IMR-90 (cell line): Measurements from ENCODE around the gene TNFRSF4. TPM values are rescaled to one million over a fixed set of nuclear protein-coding genes. Genes with fewer than 3 reads are reported as not detected.

ENCODE experiments used
- ATAC-seq: fragments of 200-7000 bp; cut with Tn5 transposase; 2 replicates; pipeline ENCODE4 v1.9.1; 2020; ENCODE audit warnings: low read depth, mild to moderate bottlenecking, moderate library complexity
- BruUV-seq: library from RNA; stranded (reverse); fragments of 400-500 nt; replicated peaks from 2 replicates; lab custom pipeline; 2021; lab: Mats Ljungman, UMichigan
- CTCF ChIA-PET: fragments of 300-600 bp; formaldehyde crosslinking; extraction: SDS; loops from one replicate; lab custom pipeline; 2021; ENCODE audit warnings: antibody characterized with exemption; lab: Yijun Ruan, JAX
- POLR2A ChIA-PET: fragments of 300-600 bp; sonication (Branson Sonifier 250); formaldehyde crosslinking; loops from one replicate; lab custom pipeline; 2022; ENCODE audit warnings: antibody characterized with exemption; ENCODE audit not compliant: unreplicated experiment; lab: Charles Lee
- DNase-seq: peaks from one replicate; pipeline ENCODE4 v3.0.0; 2013
- H2AFZ ChIP-seq: replicated peaks from 2 replicates; pipeline ENCODE3; 2013; ENCODE audit warnings: low read length, mild to moderate bottlenecking; ENCODE audit not compliant: poor library complexity
- H2AK5ac ChIP-seq: 2 replicates; pipeline ENCODE4 v1.6.1; 2013; ENCODE audit warnings: low read depth, low read length, inconsistent platforms
- H2AK9ac ChIP-seq: replicated peaks from 2 replicates; pipeline ENCODE3; 2013; ENCODE audit warnings: mild to moderate bottlenecking, low read depth, low read length, moderate library complexity; ENCODE audit not compliant: poor library complexity
- H2BK120ac ChIP-seq: 2 replicates; pipeline ENCODE4 v1.6.1; 2013; ENCODE audit warnings: low read depth, low read length, inconsistent platforms
- H2BK15ac ChIP-seq: 3 replicates; pipeline ENCODE4 v1.6.1; 2013; ENCODE audit warnings: low read depth, low read length, inconsistent platforms
- H2BK20ac ChIP-seq: 2 replicates; pipeline ENCODE4 v1.6.1; 2013; ENCODE audit warnings: low read depth, mild to moderate bottlenecking, inconsistent platforms, low read length, moderate library complexity
- H2BK5ac ChIP-seq: 2 replicates; pipeline ENCODE4 v1.6.1; 2013; ENCODE audit warnings: mild to moderate bottlenecking, low read depth, low read length, inconsistent platforms; ENCODE audit not compliant: poor library complexity, severe bottlenecking
- H3K14ac ChIP-seq: replicated peaks from 2 replicates; pipeline ENCODE4 v1.6.1; 2013; ENCODE audit warnings: low read depth, low read length, inconsistent platforms
- H3K18ac ChIP-seq: 2 replicates; pipeline ENCODE4 v1.6.1; 2013; ENCODE audit warnings: low read depth, low read length, control low read depth
- H3K23ac ChIP-seq: 2 replicates; pipeline ENCODE4 v1.6.1; 2013; ENCODE audit warnings: low read depth, low read length, inconsistent platforms
- H3K27ac ChIP-seq: 2 replicates; pipeline ENCODE4 v1.5.1; 2013; ENCODE audit warnings: mild to moderate bottlenecking, control low read depth, low read length; ENCODE audit not compliant: insufficient read depth
- H3K27me3 ChIP-seq: 2 replicates; pipeline ENCODE4 v1.6.1; 2013; ENCODE audit warnings: low read length; ENCODE audit not compliant: control insufficient read depth, insufficient read depth
- H3K36me3 ChIP-seq: 2 replicates; pipeline ENCODE4 v1.6.1; 2013; ENCODE audit warnings: low read length, mixed read lengths; ENCODE audit not compliant: control insufficient read depth, insufficient read depth
- H3K4ac ChIP-seq: 2 replicates; pipeline ENCODE4 v1.6.1; 2013; ENCODE audit warnings: low read depth, low read length, inconsistent platforms
- H3K4me1 ChIP-seq: 2 replicates; pipeline ENCODE4 v1.6.1; 2013; ENCODE audit warnings: low read length, mixed read lengths; ENCODE audit not compliant: control insufficient read depth, insufficient read depth
- H3K4me2 ChIP-seq: 2 replicates; pipeline ENCODE4 v1.6.1; 2013; ENCODE audit warnings: low read depth, mild to moderate bottlenecking, control low read depth, low read length, moderate library complexity
- H3K4me3 ChIP-seq: 2 replicates; pipeline ENCODE4 v1.5.1; 2013; ENCODE audit warnings: low read depth, mild to moderate bottlenecking, control low read depth, low read length, moderate library complexity; ENCODE audit not compliant: insufficient read depth
- H3K56ac ChIP-seq: 2 replicates; pipeline ENCODE4 v1.6.1; 2013; ENCODE audit warnings: low read length, inconsistent platforms; ENCODE audit not compliant: insufficient read depth; ENCODE audit errors: extremely low read depth
- H3K79me1 ChIP-seq, 2 experiments: 2 replicates each; pipeline ENCODE4 v1.6.1; 2013; ENCODE audit warnings: low read length in 2 of 2, inconsistent platforms in 1 of 2, low read depth in 1 of 2
- H3K9ac ChIP-seq: 2 replicates; pipeline ENCODE4 v1.6.1; 2013; ENCODE audit warnings: low read depth, low read length, control low read depth
- H3K9me1 ChIP-seq: 2 replicates; pipeline ENCODE4 v1.6.1; 2013; ENCODE audit warnings: low read length, inconsistent platforms; ENCODE audit not compliant: insufficient read depth
- H3K9me3 ChIP-seq: 2 replicates; pipeline ENCODE4 v1.6.1; 2013; ENCODE audit warnings: low read length; ENCODE audit not compliant: control insufficient read depth, insufficient read depth
- H4K20me1 ChIP-seq: 2 replicates; pipeline ENCODE4 v1.6.1; 2013; ENCODE audit warnings: low read length, inconsistent platforms; ENCODE audit not compliant: insufficient read depth
- H4K5ac ChIP-seq: 2 replicates; pipeline ENCODE4 v1.6.1; 2013; ENCODE audit warnings: mild to moderate bottlenecking, low read depth, low read length, control low read depth
- H4K8ac ChIP-seq, 2 experiments: 2 replicates each; pipeline ENCODE4 v1.6.1; 2013; ENCODE audit warnings: low read depth in 2 of 2, low read length in 2 of 2, control low read depth in 1 of 2, inconsistent platforms in 1 of 2
- H4K91ac ChIP-seq: 2 replicates; pipeline ENCODE4 v1.6.1; 2013; ENCODE audit warnings: low read depth, low read length, inconsistent platforms; ENCODE audit not compliant: insufficient read depth
- BHLHE40 ChIP-seq: fragments of 150-350 bp; IDR thresholded peaks from 2 replicates; pipeline ENCODE4 v1.6.1; 2016; ENCODE audit warnings: mild to moderate bottlenecking, low read depth, low read length
- CEBPB ChIP-seq: IDR thresholded peaks from 2 replicates; pipeline ENCODE4 v1.6.1; 2012; ENCODE audit warnings: low read depth, low read length, improper control_type of control experiment
- CHD1 ChIP-seq: IDR thresholded peaks from 2 replicates; pipeline ENCODE4 v1.6.1; 2012; ENCODE audit warnings: low read depth, low read length, improper control_type of control experiment
- FOS ChIP-seq: fragments of 150-350 bp; IDR thresholded peaks from 2 replicates; pipeline ENCODE4 v1.6.1; 2016; ENCODE audit warnings: low read depth, low read length
- MAFK ChIP-seq: IDR thresholded peaks from 2 replicates; pipeline ENCODE4 v1.6.1; 2012; ENCODE audit warnings: low read depth, low read length, improper control_type of control experiment
- MAZ ChIP-seq: IDR thresholded peaks from 2 replicates; pipeline ENCODE4 v1.6.1; 2012; ENCODE audit warnings: low read depth, mild to moderate bottlenecking, low read length, improper control_type of control experiment, moderate library complexity, borderline replicate concordance
- MXI1 ChIP-seq: IDR thresholded peaks from 2 replicates; pipeline ENCODE4 v1.6.1; 2012; ENCODE audit warnings: low read depth, mild to moderate bottlenecking, low read length, moderate library complexity, borderline replicate concordance
- NFE2L2 ChIP-seq: fragments of 150-350 bp; IDR thresholded peaks from 2 replicates; pipeline ENCODE4 v1.6.1; 2016; ENCODE audit warnings: low read depth, mild to moderate bottlenecking, low read length
- POLR2A ChIP-seq: IDR thresholded peaks from 2 replicates; pipeline ENCODE4 v1.6.1; 2012; ENCODE audit warnings: mild to moderate bottlenecking, low read depth, low read length
- RAD21 ChIP-seq: IDR thresholded peaks from 2 replicates; pipeline ENCODE4 v1.6.1; 2012; ENCODE audit warnings: low read length, improper control_type of control experiment
- RCOR1 ChIP-seq: IDR thresholded peaks from 2 replicates; pipeline ENCODE4 v1.6.1; 2012; ENCODE audit warnings: mild to moderate bottlenecking, low read length, improper control_type of control experiment; ENCODE audit not compliant: insufficient replicate concordance
- RFX5 ChIP-seq: IDR thresholded peaks from 2 replicates; pipeline ENCODE4 v1.8.0; 2012; ENCODE audit warnings: low read depth, mild to moderate bottlenecking, low read length, moderate library complexity
- SMC3 ChIP-seq: fragments of 150-350 bp; IDR thresholded peaks from 2 replicates; pipeline ENCODE4 v1.6.1; 2016; ENCODE audit warnings: low read depth, mild to moderate bottlenecking, antibody characterized with exemption, low read length, moderate library complexity
- WGBS, 2 experiments: methylation state at CpG; one replicate each; pipeline versions ENCODE4 v1.1.5 to v1.1.7; 2013; ENCODE audit warnings: missing lambda C conversion rate in 2 of 2; ENCODE audit not compliant: insufficient read length in 1 of 2; ENCODE audit errors: extremely low coverage in 2 of 2; 5-methylcytosine and 5-hydroxymethylcytosine counted together
- dilution Hi-C: fragments of 300-500 bp; cut with HindIII; formaldehyde crosslinking; loops from one replicate; pipeline ENCODE4 v1.14.3; 2018; ENCODE audit warnings: low sequenced_read_pairs; ENCODE audit not compliant: unreplicated experiment
- in situ Hi-C: fragments of 300-500 bp; cut with MboI; formaldehyde crosslinking; loops from 3 replicates; pipeline ENCODE4 v1.14.3; 2019; ENCODE audit warnings: low sequenced_read_pairs, inconsistent platforms, mixed read lengths
- intact Hi-C: fragments of 100-400 bp; cut with micrococcal nuclease; formaldehyde crosslinking; loops from 2 replicates; pipeline ENCODE4 v1.10.0; 2022
- polyA plus RNA-seq, 3 experiments: library from polyadenylated mRNA; depleted of rRNA; stranded (reverse); fragments of >200 nt; gene quantifications; 2 replicates each; pipeline ENCODE4 v1.2.3, GENCODE V29; 2012; ENCODE audit warnings: low replicate concordance in 1 of 3
- total RNA-seq: library from RNA; depleted of rRNA; stranded (reverse); fragments of >200 nt; gene quantifications from 2 replicates; pipeline ENCODE4 v1.2.3, GENCODE V29; 2012
- TF ChIP-seq, protein P1 (sequence below): conservative IDR thresholded peaks from 2 replicates; pipeline ENCODE4 v1.5.1; 2012; ENCODE audit warnings: mild to moderate bottlenecking, low read depth, low read length, improper control_type of control experiment
- TF ChIP-seq, protein P2 (sequence below): fragments of 150-350 bp; IDR thresholded peaks from 2 replicates; pipeline ENCODE4 v1.6.1; 2017; ENCODE audit warnings: mild to moderate bottlenecking, antibody characterized with exemption, low read length, low read depth
- TF ChIP-seq, protein P3 (sequence below): fragments of 150-350 bp; IDR thresholded peaks from 2 replicates; pipeline ENCODE4 v1.6.1; 2016; ENCODE audit warnings: low read depth, mild to moderate bottlenecking, low read length, moderate library complexity, borderline replicate concordance

Gene TNFRSF4
- total and polyA plus RNA-seq, 2 of the 4 experiments (the other 2 are of a cell fraction) = 0.15 TPM; not detected in 1

DNA sequence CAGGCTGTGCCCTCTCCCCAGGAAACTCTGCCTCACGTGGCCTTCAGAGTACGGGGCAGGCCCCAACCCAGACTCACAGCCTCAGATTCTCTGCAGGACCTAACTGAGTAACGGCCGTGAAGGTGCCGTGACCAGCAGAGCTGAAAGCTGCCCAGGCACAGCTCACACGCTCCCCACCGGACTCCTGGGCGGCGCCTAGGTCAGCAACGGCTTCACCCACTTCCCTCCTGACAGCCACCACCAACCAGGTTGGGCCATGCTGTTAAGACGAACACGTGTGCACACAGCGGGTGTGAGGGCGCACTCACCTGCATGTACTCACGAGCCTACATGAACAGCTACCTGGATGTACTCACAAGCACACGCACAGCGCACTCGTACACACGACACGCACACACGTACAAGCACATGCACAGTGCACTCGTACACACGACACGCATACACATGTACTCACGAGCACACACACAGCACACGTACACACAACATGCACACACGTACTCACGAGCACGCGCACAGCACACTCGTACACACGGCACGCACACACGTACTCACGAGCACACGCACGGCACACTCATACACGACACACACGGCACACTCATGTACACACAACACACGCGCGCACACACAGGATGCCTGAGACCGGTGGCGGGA, 8.7 kb upstream of the TNFRSF4 start:
- ChIA-PET CTCF (no interaction called here), POLR2A (no interaction called here)
- H2BK5ac ChIP-seq = no peak overlapping the region
- no peak overlapping the region for H3K23ac ChIP-seq
- no peak for DNase-seq
- H3K18ac ChIP-seq = no peak overlapping the region
- H2AFZ ChIP-seq = no peak overlapping the region
- dilution Hi-C loops (no loop called here), in situ Hi-C loops (no loop called here), intact Hi-C loops (no loop called here)
- no peak overlapping the region for H3K14ac ChIP-seq
- H3K27me3 ChIP-seq = no peaks in the 10 kb centered on the region
- no peak overlapping the region for H2BK15ac ChIP-seq
- no TSS peak for BruUV-seq
- H4K5ac ChIP-seq = no peak overlapping the region
- peaks cover 11 to 46% of the 10 kb centered on the region in 2 experiments; a peak in 3 of 4 replicates for H3K79me1 ChIP-seq
- 96% methylated on average over 38 of the region's 44 CpGs; no CpG with 5 or more reads in 1 of the 2 experiments for WGBS, 2 experiments
- peaks cover 9% of the 10 kb centered on the region for H3K9me1 ChIP-seq
- no peak overlapping the region for H2BK120ac ChIP-seq
- H2AK5ac ChIP-seq = no peak overlapping the region
- no peak overlapping the region for H4K91ac ChIP-seq
- no peaks in the 10 kb centered on the region for H3K9me3 ChIP-seq
- no peak overlapping the region for H2AK9ac ChIP-seq
- H4K20me1 ChIP-seq = peaks cover 44% of the 10 kb centered on the region
- ATAC-seq = no peak
- no peak overlapping the region for H3K56ac ChIP-seq
- TF ChIP-seq MXI1 (no peak), RCOR1 (no peak), NFE2L2 (no peak), POLR2A (no peak), FOS (no peak), MAFK (no peak), SMC3 (no peak), BHLHE40 (no peak), RFX5 (no peak), CEBPB (no peak), MAZ (no peak), CHD1 (no peak), RAD21 (no peak)
- TF ChIP-seq, protein P1, sequence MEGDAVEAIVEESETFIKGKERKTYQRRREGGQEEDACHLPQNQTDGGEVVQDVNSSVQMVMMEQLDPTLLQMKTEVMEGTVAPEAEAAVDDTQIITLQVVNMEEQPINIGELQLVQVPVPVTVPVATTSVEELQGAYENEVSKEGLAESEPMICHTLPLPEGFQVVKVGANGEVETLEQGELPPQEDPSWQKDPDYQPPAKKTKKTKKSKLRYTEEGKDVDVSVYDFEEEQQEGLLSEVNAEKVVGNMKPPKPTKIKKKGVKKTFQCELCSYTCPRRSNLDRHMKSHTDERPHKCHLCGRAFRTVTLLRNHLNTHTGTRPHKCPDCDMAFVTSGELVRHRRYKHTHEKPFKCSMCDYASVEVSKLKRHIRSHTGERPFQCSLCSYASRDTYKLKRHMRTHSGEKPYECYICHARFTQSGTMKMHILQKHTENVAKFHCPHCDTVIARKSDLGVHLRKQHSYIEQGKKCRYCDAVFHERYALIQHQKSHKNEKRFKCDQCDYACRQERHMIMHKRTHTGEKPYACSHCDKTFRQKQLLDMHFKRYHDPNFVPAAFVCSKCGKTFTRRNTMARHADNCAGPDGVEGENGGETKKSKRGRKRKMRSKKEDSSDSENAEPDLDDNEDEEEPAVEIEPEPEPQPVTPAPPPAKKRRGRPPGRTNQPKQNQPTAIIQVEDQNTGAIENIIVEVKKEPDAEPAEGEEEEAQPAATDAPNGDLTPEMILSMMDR = no peak
- TF ChIP-seq, protein P2, sequence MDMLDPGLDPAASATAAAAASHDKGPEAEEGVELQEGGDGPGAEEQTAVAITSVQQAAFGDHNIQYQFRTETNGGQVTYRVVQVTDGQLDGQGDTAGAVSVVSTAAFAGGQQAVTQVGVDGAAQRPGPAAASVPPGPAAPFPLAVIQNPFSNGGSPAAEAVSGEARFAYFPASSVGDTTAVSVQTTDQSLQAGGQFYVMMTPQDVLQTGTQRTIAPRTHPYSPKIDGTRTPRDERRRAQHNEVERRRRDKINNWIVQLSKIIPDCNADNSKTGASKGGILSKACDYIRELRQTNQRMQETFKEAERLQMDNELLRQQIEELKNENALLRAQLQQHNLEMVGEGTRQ = no peak
- TF ChIP-seq, protein P3, sequence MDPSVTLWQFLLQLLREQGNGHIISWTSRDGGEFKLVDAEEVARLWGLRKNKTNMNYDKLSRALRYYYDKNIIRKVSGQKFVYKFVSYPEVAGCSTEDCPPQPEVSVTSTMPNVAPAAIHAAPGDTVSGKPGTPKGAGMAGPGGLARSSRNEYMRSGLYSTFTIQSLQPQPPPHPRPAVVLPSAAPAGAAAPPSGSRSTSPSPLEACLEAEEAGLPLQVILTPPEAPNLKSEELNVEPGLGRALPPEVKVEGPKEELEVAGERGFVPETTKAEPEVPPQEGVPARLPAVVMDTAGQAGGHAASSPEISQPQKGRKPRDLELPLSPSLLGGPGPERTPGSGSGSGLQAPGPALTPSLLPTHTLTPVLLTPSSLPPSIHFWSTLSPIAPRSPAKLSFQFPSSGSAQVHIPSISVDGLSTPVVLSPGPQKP = no peak
- no peak overlapping the region for H2BK20ac ChIP-seq
- H3K4ac ChIP-seq = no peak overlapping the region
- H3K9ac ChIP-seq = no peak overlapping the region
- no peak overlapping the region for H3K27ac ChIP-seq
- H3K36me3 ChIP-seq = peaks cover 78% of the 10 kb centered on the region
- H4K8ac ChIP-seq = no peak overlapping the region
- no peak overlapping the region for H3K4me3 ChIP-seq
- H3K4me2 ChIP-seq = no peak overlapping the region
- H3K4me1 ChIP-seq = no peaks in the 10 kb centered on the region
